Measurements from ENCODE around the gene C6orf62.
"Not testable (repeated sequence)": the region's sequence is repeated elsewhere in the genome, so short reads cannot be mapped to it uniquely, and the experiment has no call there.

C6orf62 gene

DNA sequence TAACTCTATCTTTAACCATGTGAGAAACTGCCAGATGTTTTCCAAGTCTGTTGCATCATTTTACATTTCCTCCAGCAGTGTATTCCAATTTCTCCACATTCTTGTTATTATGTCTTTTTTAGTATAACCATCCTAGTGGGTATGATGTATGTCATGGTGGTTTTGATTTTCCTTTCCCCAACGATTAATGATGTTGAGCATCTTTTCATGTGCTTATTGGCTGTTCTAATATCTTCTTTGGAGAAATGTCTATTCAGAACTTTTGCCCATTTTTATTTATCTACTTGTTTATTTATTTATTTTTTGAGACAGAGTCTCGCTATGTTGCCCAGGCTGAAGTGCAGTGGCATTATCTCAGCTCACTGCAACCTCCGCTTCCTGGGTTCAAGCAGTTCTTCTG lies 4.3 kb upstream of the C6orf62 start:
- POLR2A ChIA-PET = no interaction called here
- TF ChIP-seq, protein P1, sequence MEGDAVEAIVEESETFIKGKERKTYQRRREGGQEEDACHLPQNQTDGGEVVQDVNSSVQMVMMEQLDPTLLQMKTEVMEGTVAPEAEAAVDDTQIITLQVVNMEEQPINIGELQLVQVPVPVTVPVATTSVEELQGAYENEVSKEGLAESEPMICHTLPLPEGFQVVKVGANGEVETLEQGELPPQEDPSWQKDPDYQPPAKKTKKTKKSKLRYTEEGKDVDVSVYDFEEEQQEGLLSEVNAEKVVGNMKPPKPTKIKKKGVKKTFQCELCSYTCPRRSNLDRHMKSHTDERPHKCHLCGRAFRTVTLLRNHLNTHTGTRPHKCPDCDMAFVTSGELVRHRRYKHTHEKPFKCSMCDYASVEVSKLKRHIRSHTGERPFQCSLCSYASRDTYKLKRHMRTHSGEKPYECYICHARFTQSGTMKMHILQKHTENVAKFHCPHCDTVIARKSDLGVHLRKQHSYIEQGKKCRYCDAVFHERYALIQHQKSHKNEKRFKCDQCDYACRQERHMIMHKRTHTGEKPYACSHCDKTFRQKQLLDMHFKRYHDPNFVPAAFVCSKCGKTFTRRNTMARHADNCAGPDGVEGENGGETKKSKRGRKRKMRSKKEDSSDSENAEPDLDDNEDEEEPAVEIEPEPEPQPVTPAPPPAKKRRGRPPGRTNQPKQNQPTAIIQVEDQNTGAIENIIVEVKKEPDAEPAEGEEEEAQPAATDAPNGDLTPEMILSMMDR (IDR thresholded peaks at IDR 0.05; ENCODE audit: control extremely low read depth, extremely low read depth, low read depth, missing control alignments) = no peak
- no peak for DNase-seq (ENCODE audit: extremely low spot score)
- CTCF ChIA-PET = interaction anchor here (1.4 to 1.5 kb wide), 2 partner anchors 12 to 142 kb away, joined by 3 to 5 read pairs; no protein-coding TSS in a partner anchor

DNA sequence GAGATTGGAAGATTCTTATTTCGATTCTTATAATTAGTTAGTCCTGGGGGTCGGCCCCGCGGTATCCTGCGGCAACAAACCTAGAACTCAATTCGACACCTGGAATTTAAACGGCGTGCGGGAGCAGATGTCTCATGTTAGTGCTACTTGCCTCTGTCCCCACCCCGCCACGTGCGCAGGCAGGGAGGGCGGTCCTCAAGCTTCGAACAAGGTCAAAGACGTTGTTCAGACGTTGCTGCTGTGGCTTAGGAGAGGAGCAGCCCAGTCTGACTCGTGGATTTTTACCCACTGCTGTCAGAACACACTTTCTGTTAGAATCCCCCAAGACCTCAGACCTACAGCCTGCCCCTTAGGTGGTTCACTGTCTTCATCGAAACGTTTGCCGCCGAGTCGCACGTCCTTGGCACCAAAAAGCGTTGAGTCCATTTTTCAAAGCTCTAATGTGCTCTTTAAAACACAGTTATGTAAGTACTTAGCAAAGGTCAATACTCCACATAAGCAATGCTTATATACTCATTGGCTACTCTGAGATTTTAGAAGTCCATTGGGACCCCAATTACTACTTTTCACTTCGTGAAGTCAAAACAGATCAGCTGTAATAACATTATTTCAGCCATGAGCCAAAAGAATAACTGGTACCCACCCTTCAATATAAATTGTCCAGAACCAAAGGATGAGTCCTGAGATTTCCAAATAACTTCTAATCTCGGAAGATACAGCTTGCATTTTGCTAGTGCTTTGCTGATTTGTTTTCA lies 2.7 kb upstream of the C6orf62 start:
- POLR2A ChIA-PET = interaction anchor here (0.5 to 1.5 kb wide), 4 partner anchors 14 to 55 kb away, joined by 3 to 4 read pairs (median 4); partner anchors contain the start of gene ACOT13
- TF ChIP-seq, protein P1 (IDR thresholded peaks at IDR 0.05; ENCODE audit: control extremely low read depth, extremely low read depth, low read depth, missing control alignments) = no peak
- CTCF ChIA-PET = interaction anchor here (0.8 to 1.0 kb wide), 6 partner anchors 14 to 24 kb away, joined by 3 to 5 read pairs (median 3); no protein-coding TSS in a partner anchor
- DNase-seq (ENCODE audit: extremely low spot score) = peak; percentile 71

DNA sequence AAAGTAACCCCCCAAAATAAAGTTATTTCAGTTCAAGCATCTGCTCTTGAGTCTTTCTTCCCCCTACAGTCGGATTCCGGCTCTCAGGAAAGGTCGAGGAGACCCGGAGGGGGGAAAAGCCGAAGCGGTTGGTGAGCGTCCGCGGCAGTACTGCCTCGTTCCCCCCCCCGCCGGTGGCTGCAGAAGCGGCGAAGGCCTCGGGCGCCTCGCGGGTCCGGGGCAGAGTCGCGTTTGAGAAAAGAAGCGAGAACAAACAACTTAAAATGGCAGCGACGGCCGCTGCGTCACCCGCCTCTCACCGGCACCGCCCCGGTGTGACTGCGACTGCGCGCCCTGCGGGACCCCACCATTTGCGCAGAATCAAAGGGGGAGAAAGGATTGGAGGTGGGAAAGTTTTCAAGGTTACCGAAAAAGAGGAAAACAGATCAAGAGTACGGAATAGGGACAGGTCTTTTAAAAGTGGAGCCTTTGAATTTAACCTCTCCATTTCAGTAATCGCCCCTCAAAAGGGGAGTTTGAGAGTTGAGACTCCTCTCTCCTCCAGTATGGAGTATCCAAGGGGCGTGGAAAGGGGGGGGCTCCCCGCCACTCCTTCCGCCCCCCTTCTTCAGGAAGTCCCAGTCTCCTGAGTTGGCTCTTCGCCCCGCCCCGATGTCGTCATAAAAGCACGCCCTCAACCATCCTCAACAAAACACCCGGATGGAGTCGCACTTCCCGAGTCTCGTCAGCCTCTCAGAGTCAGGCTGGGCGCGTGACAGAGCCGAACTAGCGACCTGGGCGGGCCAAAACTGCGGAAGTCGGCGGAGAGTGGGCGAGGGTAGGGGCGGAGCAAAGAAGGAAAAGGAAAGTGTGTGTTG lies 1.9 kb upstream of the C6orf62 start:
- ChIA-PET CTCF (interaction anchor here (0.9 kb wide), 2 partner anchors 15 to 17 kb away, joined by 3 to 4 read pairs; no protein-coding TSS in a partner anchor), POLR2A (interaction anchor here (0.6 to 1.5 kb wide), 3 partner anchors 22 to 54 kb away, joined by 3 to 4 read pairs (median 3); partner anchors contain the start of gene ACOT13)
- peak; percentile 97 for DNase-seq (ENCODE audit: extremely low spot score)
- TF ChIP-seq, protein P1 (IDR thresholded peaks at IDR 0.05; ENCODE audit: control extremely low read depth, extremely low read depth, low read depth, missing control alignments) = no peak

DNA sequence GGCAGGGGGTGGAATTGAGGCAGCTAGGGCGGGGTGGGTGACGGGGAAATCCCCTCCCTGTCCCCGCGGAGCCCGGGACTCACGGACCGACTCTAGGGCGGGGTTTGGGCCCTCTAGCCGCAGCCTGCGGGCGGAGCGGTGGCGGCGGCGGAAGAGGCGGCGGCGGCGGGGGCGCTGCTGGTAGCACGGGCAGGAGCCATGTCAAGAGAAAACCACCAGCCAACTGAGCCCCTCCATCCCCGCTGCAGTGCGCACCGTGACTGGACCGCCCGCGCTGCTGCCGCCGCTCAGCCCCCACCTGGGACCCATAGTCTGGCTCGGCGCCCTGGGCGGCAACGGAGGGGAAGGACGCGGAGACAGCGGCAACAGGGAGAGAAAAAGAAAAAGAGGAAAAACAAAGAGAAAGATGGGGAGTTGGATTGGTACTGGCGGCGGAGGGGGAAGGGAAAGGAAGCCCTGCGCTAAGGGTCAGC lies 1.2 kb upstream of the C6orf62 start:
- DNase-seq (ENCODE audit: extremely low spot score) = peak; percentile 62
- ChIA-PET CTCF (no interaction called here), POLR2A (interaction anchor here (0.6 to 2.0 kb wide), 5 partner anchors 12 to 173 kb away, joined by 3 to 6 read pairs (median 3); partner anchors contain the start of genes ACOT13 and TDP2)
- TF ChIP-seq, protein P1 (IDR thresholded peaks at IDR 0.05; ENCODE audit: control extremely low read depth, extremely low read depth, low read depth, missing control alignments) = no peak

DNA sequence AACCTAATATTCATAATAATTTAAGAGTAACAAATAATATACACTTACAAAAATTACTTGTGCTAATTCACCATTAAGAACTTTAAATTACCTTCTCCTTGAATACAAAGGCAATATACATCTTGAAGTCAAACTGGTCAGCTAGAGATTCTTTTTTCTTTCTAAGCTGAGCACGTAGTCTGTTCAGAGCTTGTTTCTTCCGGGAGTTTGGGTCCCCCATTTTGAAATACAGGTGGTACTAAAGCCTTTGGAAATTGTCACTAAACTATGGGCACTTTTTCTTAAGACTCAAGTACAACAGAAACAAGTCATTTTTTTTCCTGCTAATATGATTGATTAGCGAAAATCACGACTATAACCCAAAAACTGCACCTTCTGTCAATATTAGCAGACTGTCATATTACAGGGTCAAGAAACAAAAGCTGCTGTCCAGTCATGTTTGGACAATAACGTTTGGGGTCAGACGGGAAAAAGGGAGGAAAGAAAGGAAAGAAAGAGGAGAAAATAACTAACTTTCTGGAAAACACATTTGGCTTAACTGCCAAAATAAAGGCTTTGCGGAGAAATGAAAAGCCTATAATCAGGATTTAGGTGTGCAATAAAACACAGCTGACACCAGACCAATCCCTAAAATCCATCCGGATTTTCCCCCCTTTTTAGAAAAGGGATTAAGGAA lies 367 bp downstream of the C6orf62 start:
- ChIA-PET POLR2A (interaction anchor here (0.7 to 2.0 kb wide), 5 partner anchors 9 to 1258 kb away, joined by 3 to 7 read pairs (median 4); partner anchors contain the start of genes ACOT13, GMNN and TDP2), CTCF (interaction anchor here (1.3 to 2.1 kb wide), 3 partner anchors 14 to 299 kb away, joined by 4 to 7 read pairs (median 5); no protein-coding TSS in a partner anchor)
- TF ChIP-seq, protein P1 (IDR thresholded peaks at IDR 0.05; ENCODE audit: control extremely low read depth, extremely low read depth, low read depth, missing control alignments) = no peak
- DNase-seq (ENCODE audit: extremely low spot score) = no peak

DNA sequence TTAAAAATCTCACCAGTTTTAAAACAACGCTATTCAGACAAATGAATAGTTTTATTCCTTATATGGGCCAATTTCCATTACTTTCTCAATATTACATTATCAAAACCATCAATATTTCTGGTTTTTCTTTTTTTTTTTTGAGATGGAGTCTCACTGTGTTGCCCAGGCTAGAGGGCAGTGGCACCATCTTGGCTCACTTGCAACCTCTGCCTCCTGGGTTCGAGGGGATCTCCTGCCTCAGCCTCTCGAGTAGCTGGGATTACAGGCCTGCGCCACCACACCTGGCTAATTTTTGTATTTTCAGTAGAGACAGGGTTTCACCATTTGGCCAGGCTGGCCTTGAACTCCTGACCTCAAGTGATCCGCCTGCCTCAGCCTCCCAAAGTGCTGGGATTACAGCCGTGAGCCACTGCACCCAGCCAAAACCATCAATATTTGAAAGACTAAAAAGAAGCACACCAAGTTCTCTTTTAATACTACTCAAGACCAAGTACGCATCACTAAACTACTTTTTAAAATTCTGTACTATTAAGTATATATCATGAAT lies 2.3 kb downstream of the C6orf62 start:
- DNase-seq (ENCODE audit: extremely low spot score); POLR2A ChIA-PET: not testable (repeated sequence)
- CTCF ChIA-PET = interaction anchor here (1.1 to 2.1 kb wide), 2 partner anchors 274 to 301 kb away, joined by 3 to 7 read pairs; no protein-coding TSS in a partner anchor

Data from GM10248 (cell line).